CD14-positive monocyte (primary cell): ENCODE measurements around the gene HABP4. TPM values are rescaled to one million over a fixed set of nuclear protein-coding genes. Genes with fewer than 3 reads are reported as not detected.
A peak's percentile ranks its signal among the peaks of the same experiment; 100 is the strongest.

Source experiments
- DNase-seq, 3 donors: peaks; one replicate each; pipeline ENCODE4 v3.0.0-alpha.2; 2011 to 2022
- H2AFZ ChIP-seq: 2 replicates; pipeline ENCODE4 v1.6.0; 2012; ENCODE audit warnings: mild to moderate bottlenecking, low read depth, low read length, inconsistent platforms; ENCODE audit not compliant: insufficient read depth, poor library complexity, severe bottlenecking
- H3K27ac ChIP-seq, 2 donors: 1 replicate in 1 of 2; 2 replicates in 1 of 2; pipeline ENCODE4 v1.5.1; 2012 to 2013; ENCODE audit warnings: low read length in 2 of 2, control low read depth in 1 of 2, inconsistent platforms in 1 of 2, low read depth in 1 of 2, mild to moderate bottlenecking in 1 of 2
- H3K27me3 ChIP-seq, 2 donors: one replicate each; pipeline versions ENCODE4 v1.6.0 to v1.6.1; 2011 to 2013; ENCODE audit warnings: low read length in 2 of 2; ENCODE audit not compliant: control insufficient read depth in 2 of 2, insufficient read depth in 2 of 2
- H3K36me3 ChIP-seq, 2 donors: replicated peaks in 1 of 2; 1 replicate in 1 of 2; 2 replicates in 1 of 2; pipeline versions ENCODE4 v1.5.1 to v1.6.1; 2012 to 2013; ENCODE audit warnings: low read length in 2 of 2, control low read depth in 1 of 2, inconsistent platforms in 1 of 2, mild to moderate bottlenecking in 1 of 2; ENCODE audit not compliant: insufficient read depth in 2 of 2, control insufficient read depth in 1 of 2
- H3K4me1 ChIP-seq, 2 donors: 1 replicate in 1 of 2; 2 replicates in 1 of 2; pipeline versions ENCODE4 v1.5.1 to v1.6.1; 2012 to 2013; ENCODE audit warnings: low read length in 2 of 2, control low read depth in 1 of 2, inconsistent platforms in 1 of 2, mild to moderate bottlenecking in 1 of 2, moderate library complexity in 1 of 2; ENCODE audit not compliant: insufficient read depth in 2 of 2, control insufficient read depth in 1 of 2
- H3K4me2 ChIP-seq: replicated peaks from 2 replicates; pipeline ENCODE3; 2012; ENCODE audit warnings: low read length, moderate library complexity, mild to moderate bottlenecking; ENCODE audit not compliant: poor library complexity, severe bottlenecking; ENCODE audit errors: extremely low read depth
- H3K4me3 ChIP-seq, 3 experiments: fragments of 200-600 bp in 1 of 3; sonication (generic) in 1 of 3; replicated peaks in 1 of 3; 1 replicate in 2 of 3; 2 replicates in 1 of 3; pipeline ENCODE4 v1.5.1; 2011 to 2013; ENCODE audit warnings: low read length in 3 of 3, mild to moderate bottlenecking in 3 of 3, control low read depth in 2 of 3, low read depth in 2 of 3, inconsistent platforms in 1 of 3, moderate library complexity in 1 of 3
- H3K79me2 ChIP-seq: 2 replicates; pipeline ENCODE4 v1.6.0; 2012; ENCODE audit warnings: mild to moderate bottlenecking, control low read depth, inconsistent platforms, low read length, moderate library complexity; ENCODE audit not compliant: insufficient read depth
- H3K9ac ChIP-seq: 2 replicates; pipeline ENCODE4 v1.6.0; 2017; ENCODE audit warnings: low read length, mild to moderate bottlenecking; ENCODE audit not compliant: insufficient read depth, poor library complexity, severe bottlenecking
- H3K9me3 ChIP-seq, 2 donors: replicated peaks in 1 of 2; 1 replicate in 1 of 2; 2 replicates in 1 of 2; pipeline versions ENCODE4 v1.5.1 to v1.6.1; 2012 to 2013; ENCODE audit warnings: low read length in 2 of 2, control low read depth in 1 of 2; ENCODE audit not compliant: control insufficient read depth in 1 of 2, insufficient read depth in 1 of 2
- H4K20me1 ChIP-seq: 2 replicates; pipeline ENCODE4 v1.6.0; 2012; ENCODE audit warnings: mild to moderate bottlenecking, low read length, control low read depth, moderate library complexity; ENCODE audit not compliant: insufficient read depth
- H3K27ac Mint-ChIP-seq, 7 donors: one replicate each; pipeline ENCODE4 v1.8.0; 2020; ENCODE audit warnings: mild to moderate bottlenecking in 7 of 7, mixed read lengths in 7 of 7, moderate library complexity in 6 of 7, inconsistent platforms in 2 of 7
- H3K27me3 Mint-ChIP-seq, 3 donors: one replicate each; pipeline ENCODE4 v1.8.0; 2021 to 2022; ENCODE audit warnings: low read depth in 3 of 3, mild to moderate bottlenecking in 3 of 3, mixed read lengths in 3 of 3, moderate library complexity in 3 of 3, inconsistent platforms in 1 of 3
- H3K36me3 Mint-ChIP-seq, 2 donors: one replicate each; pipeline ENCODE4 v1.8.0; 2020; ENCODE audit warnings: mixed read lengths in 2 of 2, inconsistent platforms in 1 of 2, mild to moderate bottlenecking in 1 of 2
- H3K4me1 Mint-ChIP-seq: one replicate; pipeline ENCODE4 v1.8.0; 2020; ENCODE audit warnings: mild to moderate bottlenecking, mixed read lengths
- H3K4me3 Mint-ChIP-seq, 2 donors: one replicate each; pipeline ENCODE4 v1.8.0; 2020; ENCODE audit warnings: mild to moderate bottlenecking in 2 of 2, mixed read lengths in 2 of 2, moderate library complexity in 1 of 2
- H3K9me3 Mint-ChIP-seq, 7 donors: one replicate each; pipeline ENCODE4 v1.8.0; 2020 to 2022; ENCODE audit warnings: mixed read lengths in 7 of 7, mild to moderate bottlenecking in 6 of 7, moderate library complexity in 6 of 7, inconsistent platforms in 2 of 7
- CTCF ChIP-seq: fragments of 200-600 bp; IDR thresholded peaks from one replicate; pipeline ENCODE4 v1.8.0; 2022; ENCODE audit warnings: antibody characterized with exemption, mild to moderate bottlenecking
- WGBS: methylation state at CpG from one replicate; pipeline ENCODE4 v1.1.5; 2013; ENCODE audit warnings: missing lambda C conversion rate; ENCODE audit not compliant: insufficient coverage; 5-methylcytosine and 5-hydroxymethylcytosine counted together
- intact Hi-C, 2 donors: fragments of 100-400 bp; cut with micrococcal nuclease; formaldehyde crosslinking; loops; one replicate each; pipeline versions ENCODE4 v1.15.0 to v1.15.1; 2023
- polyA plus RNA-seq, 3 donors: library from polyadenylated mRNA; depleted of rRNA in 1 of 3; unstranded in 2 of 3; stranded (reverse) in 1 of 3; fragments of 300-500 nt in 2 of 3; fragments of >200 nt in 1 of 3; fragmentation: Illumina TruSeq in 2 of 3; gene quantifications; 1 replicate in 2 of 3; 2 replicates in 1 of 3; pipeline ENCODE4 v1.2.3, GENCODE V29; 2012 to 2021

HABP4 gene
- polyA plus RNA-seq, 3 donors = 0.54 to 0.97 (median 0.68) TPM

GRCh38 chr9:96442491-96442890 is 7.5 kb upstream of the HABP4 start:
- no peaks in the 10 kb centered on the region for H3K4me1 Mint-ChIP-seq
- intact Hi-C loops = loop anchor here in 1 of 2 donors (10.0 kb wide), 1 partner anchor 212 kb away; the partner anchor contains the start of gene PRXL2C
- no peaks in the 10 kb centered on the region for H3K9me3 Mint-ChIP-seq
- no peaks in the 10 kb centered on the region for H3K4me1 ChIP-seq
- H3K4me3 ChIP-seq = no peak overlapping the region
- no peak overlapping the region for H3K4me3 Mint-ChIP-seq
- no peak overlapping the region for H2AFZ ChIP-seq
- no peaks in the 10 kb centered on the region for H3K36me3 ChIP-seq
- TF ChIP-seq CTCF = no peak
- H4K20me1 ChIP-seq = no peaks in the 10 kb centered on the region
- H3K9ac ChIP-seq = no peak overlapping the region
- peak overlapping the region in 1 of 7 donors; percentile 78 for H3K27ac Mint-ChIP-seq
- DNase-seq = peak; percentile 32 to 37 (median 34)
- H3K4me2 ChIP-seq = no peak overlapping the region
- H3K27me3 Mint-ChIP-seq = peaks cover 8 to 10% (median 9%) of the 10 kb centered on the region in 3 donors
- H3K9me3 ChIP-seq = no peaks in the 10 kb centered on the region
- H3K79me2 ChIP-seq = no peaks in the 10 kb centered on the region
- no peak overlapping the region for H3K27ac ChIP-seq
- no peaks in the 10 kb centered on the region for H3K36me3 Mint-ChIP-seq
- no CpG with 5 or more reads among the region's 3 CpGs for WGBS
- peaks cover 2 to 4% of the 10 kb centered on the region in 2 donors for H3K27me3 ChIP-seq

- WGBS = 100% methylated on average over 2 of the region's 3 CpGs
- H3K4me1 ChIP-seq = peaks cover 14 to 20% of the 10 kb centered on the region in 2 donors
- intact Hi-C loops = loop anchor here in 1 of 2 donors (10.0 kb wide), 1 partner anchor 207 kb away; the partner anchor contains the start of gene PRXL2C
- DNase-seq = no peak
- H4K20me1 ChIP-seq = no peaks in the 10 kb centered on the region
- H3K9me3 Mint-ChIP-seq = peaks cover 0 to 9% (median 3%) of the 10 kb centered on the region in 7 donors
- H3K36me3 ChIP-seq = no peaks in the 10 kb centered on the region
- H3K79me2 ChIP-seq = no peaks in the 10 kb centered on the region
- H3K36me3 Mint-ChIP-seq = peaks cover 2 to 3% of the 10 kb centered on the region in 2 donors
- H3K4me3 Mint-ChIP-seq = peak overlapping the region in 1 of 2 donors; percentile 42
- H2AFZ ChIP-seq = no peak overlapping the region
- no peak overlapping the region for H3K4me3 ChIP-seq
- H3K4me1 Mint-ChIP-seq = peaks cover 14% of the 10 kb centered on the region
- H3K9me3 ChIP-seq = no peaks in the 10 kb centered on the region
- H3K27me3 Mint-ChIP-seq = peaks cover 43 to 51% (median 45%) of the 10 kb centered on the region in 3 donors
- no peak overlapping the region for H3K27ac Mint-ChIP-seq
- no peak for TF ChIP-seq CTCF
- no peak overlapping the region for H3K9ac ChIP-seq
- H3K27ac ChIP-seq = no peak overlapping the region
- H3K27me3 ChIP-seq = peaks cover 31 to 40% of the 10 kb centered on the region in 2 donors
- no peak overlapping the region for H3K4me2 ChIP-seq
Measured at GRCh38 chr9:96447406-96447805, 2.6 kb upstream of the HABP4 start.
